NCI-H1105 treated with DMSO at 0.1 percent for 48 hours (cell line): Measurements from ENCODE around the gene ATF6.

ENCODE experiments used
- DNase-seq: peaks from one replicate; lab custom pipeline; 2025; lab: John Stamatoyannopoulos, UW

The ATF6 gene

DNA sequence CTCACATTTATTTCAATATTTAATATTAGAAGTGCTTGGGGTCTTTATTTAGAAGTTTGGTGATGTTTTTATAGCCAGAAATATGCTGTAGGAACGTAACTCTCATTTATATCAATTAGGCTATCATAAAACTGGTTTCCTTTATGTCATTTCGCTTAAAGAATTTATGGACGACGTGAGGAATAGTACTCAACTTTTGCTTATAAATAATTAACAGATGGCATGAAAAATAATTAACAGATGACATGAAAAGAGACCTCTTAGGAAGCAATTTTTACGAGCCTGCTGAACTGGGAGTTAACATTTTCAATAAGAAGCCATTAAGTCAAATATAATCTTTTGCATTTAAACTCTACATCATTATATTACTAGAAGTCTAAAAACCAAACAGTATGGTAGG, 134.0 kb downstream of the ATF6 start:
- no peak for DNase-seq

DNA sequence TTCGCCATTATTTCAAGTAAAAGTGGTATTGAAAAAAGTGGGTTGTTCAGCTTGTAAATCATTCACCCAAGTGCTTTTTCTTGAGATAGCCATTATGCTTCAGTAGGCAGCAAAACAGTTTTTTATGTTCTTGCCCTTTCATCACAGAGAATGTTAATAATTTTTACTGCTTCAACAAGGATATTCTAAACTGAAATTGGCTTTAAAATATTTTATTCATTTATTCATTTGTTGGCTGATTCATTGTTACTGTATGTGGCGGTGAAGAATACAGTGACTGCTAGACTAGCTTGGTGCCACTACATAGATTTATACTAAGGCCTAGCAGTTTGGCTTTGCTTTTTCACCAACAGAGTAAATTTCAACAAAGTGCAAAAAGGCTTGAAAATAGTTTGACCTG, 136.1 kb downstream of the ATF6 start:
- DNase-seq = no peak

DNA sequence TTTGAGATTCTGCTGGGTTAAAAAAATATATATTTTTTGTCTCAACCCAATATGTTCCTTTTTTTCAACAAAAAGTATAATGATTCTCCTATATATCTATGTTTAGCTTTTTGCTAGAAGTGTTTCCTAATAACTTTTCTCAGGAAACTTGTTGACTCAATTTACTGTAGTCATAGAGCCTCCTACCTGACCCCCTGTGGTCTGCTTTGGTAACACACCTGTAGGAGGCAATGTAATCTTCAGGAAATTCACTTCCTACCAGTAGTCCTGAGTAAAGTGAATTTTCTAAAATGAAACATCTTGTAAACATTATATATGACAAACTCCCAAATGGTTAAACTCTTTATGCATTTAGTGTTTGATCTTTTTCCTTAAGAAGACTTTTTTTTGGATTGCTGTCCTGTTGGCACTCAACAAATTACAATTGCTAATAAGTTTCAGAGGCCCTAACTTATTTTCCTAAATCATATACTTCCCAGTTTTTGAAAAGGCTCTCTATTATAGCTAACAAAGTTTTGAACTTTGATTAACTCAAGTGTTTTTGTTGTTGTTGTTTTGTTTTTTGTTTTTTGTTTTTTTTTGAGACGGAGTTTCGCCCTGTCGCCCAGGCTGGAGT, 139.3 kb downstream of the ATF6 start:
- peak; percentile 4 for DNase-seq

DNA sequence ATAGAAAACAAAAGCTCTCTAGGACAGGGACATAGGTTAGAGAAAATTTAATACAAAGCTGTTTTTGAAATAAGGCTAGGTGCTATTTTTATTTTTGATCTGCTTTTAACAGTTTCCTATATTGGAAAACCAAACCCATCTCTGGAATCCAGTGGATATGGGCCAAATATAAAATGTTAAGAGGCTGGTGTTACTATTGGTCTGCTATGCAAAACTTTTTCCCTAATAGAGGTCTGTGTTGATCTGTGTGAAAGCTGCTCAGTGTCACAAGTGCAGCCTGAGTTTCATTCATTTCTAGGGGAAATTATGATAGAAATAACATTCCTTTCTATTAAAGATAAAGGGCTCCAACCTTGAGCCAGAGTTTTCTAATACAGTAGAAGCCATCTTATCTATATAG, 141.1 kb downstream of the ATF6 start:
- DNase-seq = no peak

DNA sequence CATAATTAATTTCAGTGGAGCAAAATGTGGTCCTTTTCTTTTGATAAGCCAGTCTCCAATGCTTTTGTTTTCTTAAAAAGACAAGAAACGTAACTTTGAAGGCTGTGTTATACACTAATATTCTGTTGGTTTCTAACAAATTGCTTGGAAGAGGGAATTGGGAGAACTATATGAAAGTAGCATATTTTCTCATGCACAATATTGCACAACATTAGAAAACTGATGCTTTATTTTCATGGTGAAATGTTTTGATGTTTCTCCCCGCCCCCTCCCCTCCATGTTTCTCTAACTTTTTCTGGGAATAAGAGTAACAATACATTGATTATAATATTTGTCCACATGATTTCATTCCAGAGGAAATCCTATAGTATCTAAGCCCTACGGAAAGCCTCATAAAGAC, 142.1 kb downstream of the ATF6 start:
- DNase-seq = no peak

DNA sequence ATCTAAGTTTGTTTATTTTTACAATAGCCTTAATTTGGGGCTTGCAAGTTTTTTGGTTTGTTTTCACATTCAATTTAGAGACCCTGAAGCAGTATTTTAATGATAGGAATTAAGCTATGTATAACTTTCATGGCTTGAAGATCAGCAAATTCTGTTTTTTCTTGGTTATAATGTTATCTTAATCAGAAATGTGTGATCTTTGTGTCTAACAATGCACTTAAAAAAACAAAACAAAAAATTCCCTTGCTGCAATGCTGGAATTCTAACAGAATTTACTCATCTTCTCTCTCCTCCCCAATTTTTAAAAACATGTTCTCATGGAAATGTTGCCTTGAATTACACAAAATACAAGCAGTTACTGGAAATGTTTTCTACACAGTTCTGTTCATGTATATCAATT, 144.5 kb downstream of the ATF6 start:
- DNase-seq = no peak

DNA sequence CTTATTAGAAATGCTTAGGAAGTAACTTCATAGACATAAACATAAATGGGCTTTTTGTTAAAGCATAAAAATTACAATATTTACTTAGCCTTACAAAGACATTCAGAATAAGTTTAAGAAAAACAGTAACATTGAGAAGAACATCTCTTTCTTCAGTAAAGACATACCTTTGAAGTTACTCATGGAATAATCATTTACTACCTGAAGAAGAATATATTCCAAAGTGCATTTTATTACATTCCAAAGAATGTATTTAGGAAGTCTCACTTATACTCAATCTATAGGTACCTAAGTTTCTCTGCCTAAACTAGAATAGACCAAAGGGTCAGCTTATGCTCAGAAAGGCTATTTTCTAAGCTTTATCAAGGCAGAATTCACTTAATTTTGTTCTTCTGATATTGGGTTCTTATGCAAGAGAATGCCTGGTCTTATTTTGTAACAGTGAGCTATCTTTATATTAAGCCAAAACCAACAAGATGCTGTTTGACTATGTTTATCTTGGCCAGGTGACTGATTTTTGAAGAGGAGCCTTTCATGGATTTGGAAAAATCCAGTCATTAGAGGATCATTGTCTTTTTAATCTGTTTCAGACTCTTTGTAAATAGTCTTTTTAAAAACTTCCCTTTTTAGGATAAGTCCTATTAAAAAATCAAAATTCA, 147.5 kb downstream of the ATF6 start:
- DNase-seq = no peak

DNA sequence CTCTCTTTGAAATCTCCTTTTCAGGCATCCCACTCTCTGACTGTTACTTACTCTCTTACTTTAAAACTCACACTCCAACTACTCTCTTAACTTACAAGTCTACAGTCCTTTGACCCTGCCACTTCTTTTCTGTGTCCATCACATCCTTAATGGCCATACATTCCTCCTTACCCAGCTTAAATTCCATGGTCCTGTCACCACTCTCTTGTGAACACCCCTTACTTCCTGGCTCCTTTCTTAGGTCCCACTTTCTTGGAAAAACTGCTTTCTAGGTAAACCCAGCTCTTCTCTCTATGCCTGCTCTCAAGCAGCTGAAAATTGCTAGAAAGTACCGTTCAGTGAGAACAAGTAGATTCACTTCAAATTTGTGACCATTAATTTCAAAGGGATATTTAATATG, 148.5 kb downstream of the ATF6 start:
- no peak for DNase-seq

DNA sequence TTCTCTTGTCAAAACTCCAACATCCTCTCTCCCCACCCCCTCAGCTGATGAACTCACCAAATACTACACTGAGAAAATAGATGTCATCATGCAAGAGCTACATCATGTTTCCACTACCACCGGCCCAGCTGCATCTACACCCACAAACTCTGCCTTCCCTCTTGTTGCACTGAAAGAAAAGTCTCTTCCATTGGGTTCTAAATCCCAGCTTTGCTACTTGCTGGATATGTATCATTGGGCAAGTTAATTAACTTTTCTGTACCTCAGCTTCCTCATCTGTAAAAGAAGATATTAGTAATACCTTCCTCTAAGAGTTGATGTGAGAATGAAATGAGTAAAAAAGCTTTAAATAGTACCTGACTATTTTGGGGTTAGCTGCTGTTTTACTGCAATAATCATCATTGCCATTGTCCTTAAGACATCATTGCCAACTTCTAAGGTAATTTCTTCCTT, 149.0 kb downstream of the ATF6 start:
- no peak for DNase-seq

DNA sequence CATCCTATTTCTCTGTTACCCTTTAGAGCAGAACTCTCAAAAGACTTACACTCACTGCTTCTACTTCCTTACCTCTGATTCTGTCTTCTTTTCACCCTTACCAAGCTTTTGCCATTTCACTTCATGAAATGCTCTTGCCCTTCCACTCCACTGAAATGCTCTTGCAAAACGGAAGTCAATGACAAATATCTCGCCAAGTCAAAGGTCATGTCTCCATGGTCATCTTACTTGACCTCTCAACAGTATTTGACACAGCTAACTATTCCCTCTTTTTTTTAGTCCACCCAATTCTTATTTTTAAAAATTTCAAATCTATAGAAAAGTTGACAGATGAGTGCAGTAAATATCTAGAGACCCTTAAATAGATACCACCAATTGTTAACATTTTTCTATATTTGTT, 149.9 kb downstream of the ATF6 start:
- DNase-seq = no peak

DNA sequence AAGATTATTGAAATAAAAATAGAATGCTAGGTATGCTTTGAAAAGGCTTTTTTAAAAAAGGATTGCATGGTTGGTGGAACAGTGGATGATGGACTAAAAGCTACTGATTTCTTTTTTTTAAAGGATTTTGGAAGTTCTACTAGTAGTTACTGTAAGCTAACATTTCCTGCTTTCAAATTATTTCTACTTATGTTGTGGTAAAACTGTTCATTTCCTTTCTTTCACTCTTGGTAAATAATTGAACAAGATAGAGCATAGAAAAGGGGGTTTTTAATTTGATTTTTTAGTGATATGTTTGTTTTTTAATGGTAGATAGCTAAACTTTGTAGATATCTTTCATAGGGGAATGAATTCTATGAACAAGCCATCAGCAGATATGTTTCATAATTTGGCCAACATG, 153.1 kb downstream of the ATF6 start:
- DNase-seq = no peak

DNA sequence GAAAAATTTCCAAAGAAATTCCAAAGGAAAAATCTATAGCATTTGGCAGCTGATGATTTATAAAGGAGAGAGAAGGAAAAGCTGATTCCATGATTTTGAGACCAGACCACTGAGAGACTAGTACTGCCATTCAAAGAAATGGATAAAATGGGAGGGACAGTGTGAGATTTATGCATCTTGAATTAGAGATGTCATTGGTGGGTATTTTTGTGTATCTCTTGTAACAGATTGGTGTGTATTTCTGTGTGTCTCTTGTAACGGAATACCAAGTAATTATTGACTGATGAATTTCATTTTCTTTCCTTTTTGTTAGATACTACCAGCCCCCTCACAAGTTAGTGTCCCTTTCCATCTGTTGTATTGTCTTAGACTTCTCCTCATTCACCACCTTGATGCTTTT, 155.4 kb downstream of the ATF6 start:
- DNase-seq = no peak

DNA sequence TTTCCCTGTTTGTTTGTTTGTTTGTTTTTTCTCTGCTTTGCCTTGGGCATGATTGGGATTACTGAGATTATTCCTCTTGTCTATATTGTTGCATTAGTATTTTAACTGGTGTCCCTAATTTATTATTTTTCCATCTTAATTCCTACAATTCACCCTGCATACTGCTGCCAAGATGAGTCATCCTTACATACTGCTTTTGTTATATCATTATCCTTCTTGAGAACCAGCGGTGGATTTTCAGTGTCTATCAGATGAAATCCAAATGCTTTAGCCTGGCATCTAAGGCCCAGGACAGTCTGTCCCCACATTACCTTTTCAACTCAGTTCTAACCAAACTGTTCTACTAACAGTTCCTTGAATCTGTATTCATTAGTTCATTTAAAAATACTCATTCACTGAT, 155.9 kb downstream of the ATF6 start:
- no peak for DNase-seq

DNA sequence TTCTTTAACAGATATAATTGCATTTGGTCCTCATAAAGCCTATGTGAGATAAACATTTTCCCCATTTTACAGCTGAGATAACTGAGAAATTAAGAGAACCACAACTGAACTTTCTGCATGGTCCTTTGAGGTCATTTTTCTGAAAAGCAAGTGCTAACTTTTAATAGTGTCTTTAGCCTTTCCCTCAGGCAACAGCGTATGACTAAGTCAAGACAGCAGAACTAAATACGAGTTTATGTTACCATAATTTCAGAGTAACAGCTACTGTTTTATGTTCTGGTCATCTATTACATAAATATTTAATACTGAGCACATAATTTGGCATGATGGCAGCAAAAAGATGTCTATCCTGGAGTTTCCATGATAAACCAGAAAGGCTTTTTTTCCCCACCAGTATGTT, 161.9 kb downstream of the ATF6 start:
- DNase-seq = no peak

DNA sequence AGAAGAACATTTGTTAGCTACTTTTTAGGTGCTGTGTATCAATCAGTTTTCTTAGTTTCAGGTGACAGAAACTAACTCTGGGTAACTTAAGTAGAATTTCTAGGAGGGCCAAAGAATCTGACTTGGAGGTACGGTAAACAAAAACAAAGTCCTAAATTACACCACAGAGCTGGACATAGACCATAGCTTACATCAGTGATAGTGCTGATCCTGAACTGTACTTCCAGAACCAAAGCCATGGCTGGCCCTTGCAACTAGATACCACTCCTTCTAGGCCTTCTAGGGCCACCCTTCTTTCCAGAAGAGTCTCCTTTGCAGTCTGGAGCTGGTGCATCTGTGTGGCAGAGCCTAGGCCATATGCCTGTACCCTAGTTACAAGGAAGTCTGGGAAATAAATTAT, 163.0 kb downstream of the ATF6 start:
- DNase-seq = no peak

DNA sequence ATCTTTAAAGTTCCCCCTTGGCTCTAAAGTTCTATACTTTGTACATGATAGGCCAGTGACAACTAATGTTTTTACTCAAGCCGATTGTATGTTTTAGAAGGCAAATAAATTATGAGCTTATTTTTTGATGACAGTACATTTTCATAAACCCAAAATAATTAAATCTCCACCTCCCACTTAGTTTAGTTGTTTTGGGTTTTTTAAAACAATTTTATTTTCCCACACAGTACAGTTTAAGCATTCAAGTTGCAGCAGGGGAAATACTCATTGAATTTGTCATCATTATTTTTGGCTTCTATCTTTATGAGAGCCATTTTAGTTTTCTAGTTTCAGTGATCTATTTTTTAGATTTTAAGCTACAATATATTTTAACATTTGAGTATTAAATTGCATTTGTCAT, 163.9 kb downstream of the ATF6 start:
- DNase-seq = no peak

DNA sequence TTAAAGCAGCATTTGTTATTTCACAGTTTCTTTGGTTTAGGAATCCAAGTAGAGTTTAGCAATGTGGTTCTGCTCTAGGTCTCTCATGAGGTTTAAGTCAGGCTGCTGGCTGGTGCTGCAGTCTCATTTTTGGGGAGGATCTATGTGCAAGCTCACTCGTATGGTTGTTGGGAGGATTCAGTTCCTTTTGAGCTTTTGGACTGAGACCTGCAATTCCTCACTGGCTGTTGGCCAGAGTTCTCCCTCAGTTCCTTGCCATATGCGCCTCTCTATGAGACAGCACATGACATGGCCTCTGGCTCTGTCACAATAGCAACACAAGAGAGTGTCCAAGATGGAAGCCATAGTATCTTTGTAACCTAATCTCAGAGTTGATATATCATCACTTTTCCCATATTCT, 166.5 kb downstream of the ATF6 start:
- no peak for DNase-seq

DNA sequence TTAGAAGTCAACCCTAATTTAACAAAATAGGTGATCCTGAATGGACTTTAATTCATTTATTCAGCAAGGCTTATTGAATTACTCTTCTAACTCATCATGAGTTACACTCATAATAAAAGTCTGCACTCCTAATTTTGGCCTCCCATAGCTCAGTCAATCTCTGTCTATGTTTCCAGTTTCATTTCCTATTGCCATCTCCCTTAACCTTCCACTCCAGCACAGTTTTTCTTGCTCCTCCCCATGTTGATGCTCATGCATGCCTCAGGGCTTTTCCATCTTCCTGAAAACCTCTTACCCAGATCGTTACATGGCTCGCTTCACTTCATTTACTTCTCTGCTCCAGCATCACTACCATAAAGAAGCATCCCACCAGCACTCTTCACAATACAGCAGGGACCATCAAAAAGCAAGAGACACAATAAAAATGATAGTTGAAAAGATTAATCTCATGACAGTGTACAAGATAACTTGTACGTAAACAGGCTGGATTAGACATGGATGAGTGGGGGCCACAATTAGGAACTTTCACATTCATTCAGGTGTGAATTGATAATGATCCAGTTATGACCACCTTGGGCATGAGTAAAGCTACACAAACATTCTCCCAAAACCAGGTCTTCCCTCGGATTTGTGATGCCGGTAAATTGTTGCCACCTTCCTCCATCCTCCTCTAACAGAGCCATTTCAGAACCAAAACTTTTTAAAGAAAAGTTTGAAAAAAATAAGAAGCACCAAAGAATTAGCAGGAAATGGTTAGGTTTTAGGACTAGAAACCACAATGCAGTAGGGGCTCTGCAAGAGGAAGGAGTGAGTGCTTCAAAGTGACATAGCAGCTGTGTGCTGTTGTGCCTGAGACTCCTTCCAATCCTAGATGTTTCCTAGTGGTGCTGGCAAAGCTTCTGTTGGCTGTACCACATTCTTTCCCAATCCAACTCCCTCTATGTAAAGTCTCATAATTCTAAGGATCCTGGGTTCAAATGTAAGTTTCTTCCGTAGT, 167.8 kb downstream of the ATF6 start:
- DNase-seq = no peak

DNA sequence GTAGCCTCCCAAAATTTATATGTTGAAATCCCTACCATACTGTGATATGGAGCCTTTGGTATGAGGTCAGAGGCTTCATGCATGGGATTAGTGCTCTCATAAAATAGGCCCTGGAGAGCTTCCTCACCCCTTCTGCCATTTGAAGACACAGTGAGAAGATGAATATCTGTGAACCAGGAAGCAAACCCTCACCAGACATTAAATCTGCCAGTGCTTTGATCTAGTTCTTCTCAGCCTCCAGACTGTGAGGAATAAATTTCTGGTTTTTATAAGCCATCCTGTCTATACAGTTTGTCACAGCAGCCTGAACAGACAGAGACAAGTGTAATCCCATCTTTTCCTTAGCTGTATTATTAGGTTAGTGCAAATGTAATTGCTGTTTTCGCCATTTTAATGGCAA, 169.1 kb downstream of the ATF6 start:
- no peak for DNase-seq

DNA sequence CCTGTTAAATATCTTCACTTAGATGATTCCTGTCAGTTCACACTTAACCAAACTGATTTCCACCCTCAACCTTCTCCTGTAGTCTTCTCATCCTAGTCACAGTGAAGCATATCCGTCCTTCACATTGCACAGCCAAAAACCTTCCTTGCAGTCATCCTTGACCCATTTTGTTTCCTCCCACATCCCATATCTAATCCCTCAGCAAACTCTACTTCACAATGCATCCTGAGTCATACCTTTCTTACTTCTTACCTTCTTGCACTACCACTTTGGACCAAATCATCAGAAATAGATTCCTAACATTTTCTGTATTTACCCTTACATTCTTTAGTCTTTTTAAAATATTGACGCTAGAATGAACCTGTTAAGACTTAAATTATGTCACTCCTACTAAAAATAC, 170.7 kb downstream of the ATF6 start:
- DNase-seq = no peak

DNA sequence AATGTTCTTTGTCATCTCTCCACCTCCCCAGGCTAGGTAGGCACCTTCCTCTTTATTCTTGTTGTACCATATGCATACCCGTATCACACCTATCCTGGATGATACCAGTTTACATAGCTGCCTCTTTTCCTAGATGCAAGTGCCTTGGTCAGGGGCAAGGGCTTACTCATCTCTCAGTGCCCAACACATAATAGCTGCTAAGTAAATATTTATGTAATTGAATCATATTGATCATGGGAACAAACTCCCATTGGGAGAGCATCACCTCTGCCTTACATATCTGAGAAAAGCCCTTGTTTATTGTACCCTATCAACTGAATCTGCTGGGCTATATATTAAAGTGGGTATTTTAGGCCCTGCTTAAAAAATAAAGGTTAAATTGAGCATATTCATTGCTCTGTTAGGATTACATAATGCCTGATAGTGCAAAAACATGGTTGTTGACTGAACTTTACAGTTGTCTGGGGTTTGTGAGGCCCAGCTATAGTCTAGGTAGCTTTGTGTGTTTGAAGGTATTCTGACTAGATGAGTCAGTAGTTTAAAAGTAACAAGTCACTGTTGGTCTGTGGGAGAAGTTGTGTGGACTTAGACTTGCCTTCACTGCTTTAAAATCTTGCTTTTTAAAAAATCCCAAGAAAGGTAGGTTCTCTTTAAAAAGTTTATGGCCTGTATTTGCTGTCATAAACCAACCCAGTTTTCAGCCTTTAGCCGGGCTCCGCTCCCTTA, 174.9 kb downstream of the ATF6 start:
- DNase-seq = no peak

DNA sequence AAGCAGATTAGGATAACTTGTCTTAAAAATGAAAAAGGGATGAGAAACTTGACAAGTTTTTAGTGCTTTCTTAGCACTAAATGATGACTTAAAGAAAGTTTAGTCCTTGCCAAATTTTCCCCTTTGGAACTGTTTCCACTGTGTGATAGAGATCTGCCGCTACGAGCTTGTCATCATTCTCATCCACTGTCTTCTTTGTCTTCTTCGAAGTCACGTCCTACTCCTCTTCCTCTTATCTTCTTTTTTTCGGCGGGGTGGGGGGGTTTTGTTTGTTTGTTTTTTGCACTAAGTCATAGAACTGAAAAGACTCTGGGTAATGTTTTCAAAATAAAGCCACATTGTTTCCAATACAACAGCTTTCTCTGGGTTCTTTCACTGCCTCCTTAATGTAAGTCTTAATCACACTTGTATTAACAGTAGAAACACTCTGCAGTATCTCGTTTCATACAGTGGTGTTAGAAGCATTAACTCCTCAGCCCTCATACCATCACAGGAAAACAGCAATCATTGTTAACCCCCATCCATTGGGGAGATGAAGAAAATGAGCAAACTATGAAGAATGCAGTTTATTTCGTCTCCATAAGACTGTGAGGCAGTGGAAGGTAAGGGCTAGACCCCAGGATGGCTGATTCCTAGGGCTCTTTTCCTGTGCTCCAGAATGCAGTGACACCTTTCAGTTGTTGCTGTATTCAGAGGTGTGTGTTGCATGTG, 175.8 kb downstream of the ATF6 start:
- DNase-seq = no peak
